ENCODE measurements around the gene KLHL7.
"Not testable (repeated sequence)": the region's sequence is repeated elsewhere in the genome, so short reads cannot be mapped to it uniquely, and the experiment has no call there.

KLHL7 gene

DNA sequence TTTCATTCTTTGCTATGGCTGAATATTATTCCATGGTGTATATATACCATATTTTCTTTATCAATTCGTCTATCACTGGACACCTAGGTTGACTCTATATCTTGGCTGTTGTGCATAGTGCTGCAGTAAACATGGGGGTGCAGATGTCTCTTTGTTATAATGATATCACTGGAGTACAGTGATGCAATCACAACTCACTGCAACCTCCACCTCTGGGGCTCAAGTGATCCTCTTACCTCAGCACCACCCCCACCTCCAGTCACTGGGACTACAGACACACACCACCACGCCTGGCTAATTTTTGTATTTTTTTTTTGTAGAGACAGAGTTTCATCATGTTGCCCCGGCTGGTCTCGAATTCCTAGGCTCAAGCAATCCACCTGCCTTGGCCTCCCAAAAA, 15.6 kb downstream of the KLHL7 start:
- no peak for DNase-seq

DNA sequence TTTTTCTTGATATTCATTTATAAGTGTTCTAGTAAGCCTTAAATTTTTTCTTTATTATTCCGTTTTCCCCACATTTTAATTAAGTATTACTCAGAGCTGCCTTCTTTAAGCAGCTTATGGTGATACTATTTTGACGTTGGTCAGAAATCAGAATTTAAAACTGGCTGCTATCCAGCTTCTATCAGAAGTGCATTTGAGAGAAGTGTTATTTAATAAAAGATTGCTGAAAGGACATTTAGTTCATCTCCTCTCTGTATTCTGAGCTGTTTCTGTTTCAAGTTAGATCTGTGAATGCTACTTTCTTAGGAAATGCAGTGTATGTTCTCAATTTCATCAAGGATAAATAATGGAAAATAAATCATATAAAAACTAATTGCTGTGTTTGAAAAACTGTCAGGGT, 17.4 kb downstream of the KLHL7 start:
- Histone ChIP-seq H3K27ac (no peak overlapping the region), H3K27me3 (replicated peaks) (no peaks in the 10 kb centered on the region), H3K4me3 (ENCODE audit: low read depth, low read length) (no peak overlapping the region), H3K36me3 (replicated peaks) (peaks cover 4% of the 10 kb centered on the region)
- DNase-seq = no peak
- TF ChIP-seq, protein P1, sequence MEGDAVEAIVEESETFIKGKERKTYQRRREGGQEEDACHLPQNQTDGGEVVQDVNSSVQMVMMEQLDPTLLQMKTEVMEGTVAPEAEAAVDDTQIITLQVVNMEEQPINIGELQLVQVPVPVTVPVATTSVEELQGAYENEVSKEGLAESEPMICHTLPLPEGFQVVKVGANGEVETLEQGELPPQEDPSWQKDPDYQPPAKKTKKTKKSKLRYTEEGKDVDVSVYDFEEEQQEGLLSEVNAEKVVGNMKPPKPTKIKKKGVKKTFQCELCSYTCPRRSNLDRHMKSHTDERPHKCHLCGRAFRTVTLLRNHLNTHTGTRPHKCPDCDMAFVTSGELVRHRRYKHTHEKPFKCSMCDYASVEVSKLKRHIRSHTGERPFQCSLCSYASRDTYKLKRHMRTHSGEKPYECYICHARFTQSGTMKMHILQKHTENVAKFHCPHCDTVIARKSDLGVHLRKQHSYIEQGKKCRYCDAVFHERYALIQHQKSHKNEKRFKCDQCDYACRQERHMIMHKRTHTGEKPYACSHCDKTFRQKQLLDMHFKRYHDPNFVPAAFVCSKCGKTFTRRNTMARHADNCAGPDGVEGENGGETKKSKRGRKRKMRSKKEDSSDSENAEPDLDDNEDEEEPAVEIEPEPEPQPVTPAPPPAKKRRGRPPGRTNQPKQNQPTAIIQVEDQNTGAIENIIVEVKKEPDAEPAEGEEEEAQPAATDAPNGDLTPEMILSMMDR (IDR thresholded peaks at IDR 0.05; ENCODE audit: low read depth, low read length, missing control alignments) = no peak
- in situ Hi-C loops (cut with HindIII; ENCODE audit: low pct_ligation_motif_present, low sequenced_read_pairs) = no loop called here

More for the DNA sequence above, 15.6 kb downstream of the KLHL7 start:
- in situ Hi-C loops (cut with HindIII; ENCODE audit: low pct_ligation_motif_present, low sequenced_read_pairs) = no loop called here
- H3K4me3 ChIP-seq (ENCODE audit: low read depth, low read length) = no peak overlapping the region
- H3K27me3 ChIP-seq (replicated peaks) = no peaks in the 10 kb centered on the region
- H3K36me3 ChIP-seq (replicated peaks) = no peaks in the 10 kb centered on the region
- no peak overlapping the region for H3K27ac ChIP-seq
- TF ChIP-seq, protein P1 (IDR thresholded peaks at IDR 0.05; ENCODE audit: low read depth, low read length, missing control alignments) = no peak

DNA sequence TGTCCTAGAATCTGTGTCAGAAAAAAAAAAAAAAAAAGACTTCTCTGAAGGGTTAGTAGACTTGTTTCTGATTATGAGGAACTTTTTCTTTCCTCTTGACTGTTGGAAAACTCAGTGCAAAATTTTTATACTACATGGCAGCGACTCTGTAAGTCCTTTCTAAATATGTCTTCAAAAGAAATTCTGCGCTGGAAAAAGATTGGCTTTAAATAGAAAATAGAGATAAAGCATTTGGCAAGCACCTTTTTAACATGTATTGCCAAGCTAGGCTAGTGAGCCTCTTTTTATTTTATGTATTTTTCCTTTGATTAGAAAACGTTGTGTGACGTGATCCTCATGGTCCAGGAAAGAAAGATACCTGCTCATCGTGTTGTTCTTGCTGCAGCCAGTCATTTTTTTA, 17.9 kb downstream of the KLHL7 start:
- in situ Hi-C loops (cut with HindIII; ENCODE audit: low pct_ligation_motif_present, low sequenced_read_pairs) = no loop called here
- Histone ChIP-seq H3K36me3 (replicated peaks) (peaks cover 4% of the 10 kb centered on the region), H3K27ac (no peak overlapping the region), H3K27me3 (replicated peaks) (no peaks in the 10 kb centered on the region), H3K4me3 (ENCODE audit: low read depth, low read length) (no peak overlapping the region)
- DNase-seq = no peak
- TF ChIP-seq, protein P1 (IDR thresholded peaks at IDR 0.05; ENCODE audit: low read depth, low read length, missing control alignments) = no peak

DNA sequence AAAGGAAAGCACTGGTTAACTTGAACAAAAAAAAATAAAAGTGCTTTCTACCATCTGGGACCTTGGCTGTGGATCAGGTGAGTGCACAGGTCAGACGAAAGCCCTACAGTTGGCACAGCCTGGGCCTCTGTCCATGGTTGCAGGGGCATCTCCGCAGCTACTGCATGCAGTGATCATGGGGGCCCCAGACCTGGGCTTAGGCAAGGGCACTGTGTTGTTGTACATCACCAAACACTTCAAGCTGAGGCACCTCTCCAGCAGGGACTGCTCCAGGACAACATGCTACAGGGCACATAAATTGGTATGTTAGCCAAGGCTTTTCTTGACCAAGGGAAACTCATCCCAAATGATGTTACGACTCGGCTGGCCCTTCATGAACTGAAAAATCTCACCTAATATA, 23.5 kb downstream of the KLHL7 start:
- no peak for DNase-seq
- H3K4me3 ChIP-seq (ENCODE audit: low read depth, low read length) = no peak overlapping the region

DNA sequence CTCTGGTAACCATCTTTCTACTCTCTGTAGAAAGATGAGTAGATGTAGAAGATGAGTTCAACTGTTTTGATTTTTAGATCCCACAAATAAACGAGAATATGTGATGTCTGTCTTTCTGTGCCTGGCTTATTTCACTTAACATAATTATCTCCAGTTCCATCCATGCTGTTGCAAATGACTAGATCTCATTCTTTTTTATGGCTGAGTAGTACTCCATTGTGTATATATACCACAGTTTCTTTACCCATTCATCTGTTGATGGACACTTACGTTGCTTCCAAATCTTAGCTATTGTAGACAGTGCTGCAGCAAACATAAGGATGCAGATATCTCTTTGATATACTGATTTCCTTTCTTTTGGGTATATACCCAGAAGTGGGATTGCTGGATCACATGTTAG, 26.2 kb downstream of the KLHL7 start:
- H3K27me3 ChIP-seq (replicated peaks); H3K27ac ChIP-seq; in situ Hi-C loops (cut with HindIII; ENCODE audit: low pct_ligation_motif_present, low sequenced_read_pairs); H3K4me3 ChIP-seq (ENCODE audit: low read depth, low read length); H3K36me3 ChIP-seq (replicated peaks); DNase-seq: not testable (repeated sequence)

More for the DNA sequence above, 23.5 kb downstream of the KLHL7 start:
- Histone ChIP-seq H3K36me3 (replicated peaks) (peaks cover 8% of the 10 kb centered on the region), H3K27ac (no peak overlapping the region), H3K27me3 (replicated peaks) (no peaks in the 10 kb centered on the region)
- TF ChIP-seq, protein P1 (IDR thresholded peaks at IDR 0.05; ENCODE audit: low read depth, low read length, missing control alignments) = no peak
- in situ Hi-C loops (cut with HindIII; ENCODE audit: low pct_ligation_motif_present, low sequenced_read_pairs) = no loop called here

DNA sequence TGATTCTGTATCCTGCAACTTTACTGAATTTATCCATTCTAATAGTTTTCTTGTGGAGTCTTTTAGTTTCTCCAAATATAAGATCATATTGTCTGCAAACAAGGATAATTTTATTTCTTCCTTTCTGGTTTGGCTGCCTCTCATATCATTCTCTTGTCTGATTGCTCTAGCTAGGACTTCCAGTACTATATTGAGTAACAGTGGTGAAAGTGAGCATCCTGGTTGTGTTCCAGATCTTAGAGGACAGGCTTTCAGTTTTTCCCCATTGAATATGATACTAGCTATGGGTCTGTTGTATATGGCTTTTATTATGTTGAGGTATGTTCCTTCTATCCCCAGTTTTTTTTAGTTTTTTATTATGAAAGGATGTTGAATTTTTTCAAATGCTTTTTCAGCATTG, 28.2 kb downstream of the KLHL7 start:
- TF ChIP-seq, protein P1 (IDR thresholded peaks at IDR 0.05; ENCODE audit: low read depth, low read length, missing control alignments) = no peak
- H3K27me3 ChIP-seq (replicated peaks) = no peaks in the 10 kb centered on the region
- peaks cover 4% of the 10 kb centered on the region for H3K36me3 ChIP-seq (replicated peaks)
- no peak overlapping the region for H3K27ac ChIP-seq
- no peak overlapping the region for H3K4me3 ChIP-seq (ENCODE audit: low read depth, low read length)
- DNase-seq = no peak
- in situ Hi-C loops (cut with HindIII; ENCODE audit: low pct_ligation_motif_present, low sequenced_read_pairs) = no loop called here

Data from brain microvascular endothelial cell (primary cell).